Stimulated activated CD4-positive, alpha-beta T cell treated with anti-CD3 and anti-CD28 coated beads, Interleukin-1b, Interleukin-23, amount 100 ng/mL, for 4 hours (primary cell): ENCODE data around the gene COA8.

Experiments used
- DNase-seq, 2 donors: peaks; one replicate each; pipeline ENCODE4 v3.0.0-alpha.2; 2020; ENCODE audit warnings: low read depth in 2 of 2

Gene COA8

DNA sequence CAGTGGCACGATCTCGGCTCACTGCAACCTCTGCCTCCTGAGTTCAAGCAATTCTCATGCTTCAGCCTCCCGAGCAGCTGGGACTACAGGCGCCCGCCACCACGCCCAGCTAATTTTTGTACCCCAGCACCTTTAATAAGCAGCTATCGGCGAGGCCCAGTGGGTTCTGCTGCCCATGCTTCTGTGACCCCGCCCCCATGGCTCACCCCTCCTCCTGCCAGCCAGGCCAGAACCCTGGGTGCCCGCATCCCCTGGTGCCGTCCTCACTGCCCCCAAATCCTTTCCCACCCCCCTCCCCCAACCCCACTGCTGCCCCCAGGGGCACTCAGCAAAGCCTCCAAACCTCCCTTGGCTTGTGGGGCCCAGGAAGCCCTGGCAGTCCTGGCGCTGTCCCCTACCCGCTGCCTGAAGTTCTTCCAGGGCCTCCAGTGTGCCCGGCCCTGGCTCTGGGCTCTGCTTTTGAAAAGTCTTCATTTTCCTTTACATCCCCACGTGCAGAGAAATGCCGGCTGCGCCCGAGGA lies 14.8 kb upstream of the COA8 start:
- DNase-seq, result no peak

DNA sequence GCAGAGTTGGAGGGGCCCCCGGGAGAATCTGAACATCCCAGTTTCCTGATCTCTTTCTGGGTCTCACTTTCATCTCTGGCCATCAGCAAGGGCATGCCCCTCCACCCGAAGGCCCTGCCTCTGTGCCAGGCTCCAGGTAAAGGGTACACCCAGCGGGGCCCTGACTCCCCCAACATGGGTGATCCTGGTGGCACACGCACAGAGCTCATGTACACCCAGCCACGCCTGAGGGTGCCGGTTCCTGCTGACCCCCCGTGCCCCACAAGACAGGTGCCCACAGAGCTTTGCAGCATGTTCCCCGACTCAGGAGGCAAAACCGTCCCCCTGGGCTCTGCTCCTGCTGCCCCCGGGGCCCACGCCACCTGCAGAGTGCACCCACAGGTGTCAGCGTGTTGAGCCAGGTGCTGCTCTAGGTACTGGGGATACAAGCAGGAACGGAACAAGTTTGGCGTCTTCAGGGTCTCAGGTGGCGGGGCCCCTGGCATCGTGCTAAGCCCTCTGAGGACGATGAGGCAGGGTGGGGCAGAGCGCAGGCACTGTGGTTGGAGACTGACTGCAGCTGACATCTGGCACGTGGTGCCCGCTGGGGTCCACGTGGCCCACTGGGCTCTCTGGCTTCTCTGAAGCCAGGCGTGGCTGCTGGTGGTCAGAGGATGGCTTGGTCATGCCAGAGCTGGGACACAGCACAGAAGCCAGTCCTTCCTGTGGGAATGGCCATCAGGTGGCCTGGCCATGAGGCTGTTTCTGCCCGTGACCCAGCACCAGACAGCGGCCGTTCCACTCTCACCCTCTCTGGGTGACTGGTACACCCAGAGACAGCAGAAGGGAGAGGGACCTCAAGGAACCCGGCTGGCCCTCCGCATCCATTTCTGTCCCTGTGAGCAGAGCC lies 14.1 kb upstream of the COA8 start:
- no peak for DNase-seq

DNA sequence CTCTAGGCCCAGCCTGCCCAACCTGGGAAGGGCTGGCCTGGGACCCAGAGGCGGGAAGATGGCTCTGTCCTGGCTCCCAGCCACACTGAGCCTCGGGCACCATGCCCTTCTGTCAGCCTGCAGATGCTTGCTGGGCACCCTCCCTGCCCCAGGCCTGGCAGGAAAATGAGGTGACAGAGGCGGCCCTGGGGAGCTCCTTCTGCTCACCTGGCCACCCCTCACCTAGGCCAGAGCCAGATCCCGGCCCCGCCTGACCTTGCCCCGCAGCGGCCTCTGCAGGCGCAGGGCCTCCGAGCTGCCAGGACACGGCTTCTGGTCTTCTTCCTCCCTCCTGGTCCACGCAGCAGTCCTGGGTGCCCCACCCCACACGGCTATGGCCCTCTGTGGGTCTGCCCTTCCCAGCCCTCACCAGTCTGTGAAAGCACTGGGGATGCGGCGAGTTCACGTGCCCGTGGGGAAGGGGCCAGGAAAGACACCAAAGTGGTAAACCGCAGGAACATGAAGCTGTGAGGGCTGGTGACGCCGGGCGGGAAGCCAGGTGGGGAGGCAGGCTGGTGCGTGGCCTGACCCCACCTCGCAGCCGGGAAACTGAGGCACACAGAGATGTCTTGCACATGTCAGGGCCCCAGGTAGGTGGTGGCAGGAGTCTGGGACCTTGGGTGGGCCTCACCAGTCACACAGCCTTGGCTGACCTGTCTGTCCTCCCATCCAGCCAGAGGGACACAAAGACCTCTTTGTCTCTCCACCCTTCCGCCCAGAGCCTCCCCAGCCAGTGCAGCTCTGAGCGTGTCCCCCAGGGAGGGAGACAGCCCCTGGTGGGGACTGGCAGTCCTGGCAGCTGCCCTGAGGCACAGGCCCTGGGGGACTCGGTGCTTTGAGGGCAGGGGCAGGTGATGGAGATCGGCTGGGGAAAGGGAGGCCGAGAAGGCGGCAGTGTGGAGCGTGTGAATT lies 13.1 kb upstream of the COA8 start:
- DNase-seq, result no peak

DNA sequence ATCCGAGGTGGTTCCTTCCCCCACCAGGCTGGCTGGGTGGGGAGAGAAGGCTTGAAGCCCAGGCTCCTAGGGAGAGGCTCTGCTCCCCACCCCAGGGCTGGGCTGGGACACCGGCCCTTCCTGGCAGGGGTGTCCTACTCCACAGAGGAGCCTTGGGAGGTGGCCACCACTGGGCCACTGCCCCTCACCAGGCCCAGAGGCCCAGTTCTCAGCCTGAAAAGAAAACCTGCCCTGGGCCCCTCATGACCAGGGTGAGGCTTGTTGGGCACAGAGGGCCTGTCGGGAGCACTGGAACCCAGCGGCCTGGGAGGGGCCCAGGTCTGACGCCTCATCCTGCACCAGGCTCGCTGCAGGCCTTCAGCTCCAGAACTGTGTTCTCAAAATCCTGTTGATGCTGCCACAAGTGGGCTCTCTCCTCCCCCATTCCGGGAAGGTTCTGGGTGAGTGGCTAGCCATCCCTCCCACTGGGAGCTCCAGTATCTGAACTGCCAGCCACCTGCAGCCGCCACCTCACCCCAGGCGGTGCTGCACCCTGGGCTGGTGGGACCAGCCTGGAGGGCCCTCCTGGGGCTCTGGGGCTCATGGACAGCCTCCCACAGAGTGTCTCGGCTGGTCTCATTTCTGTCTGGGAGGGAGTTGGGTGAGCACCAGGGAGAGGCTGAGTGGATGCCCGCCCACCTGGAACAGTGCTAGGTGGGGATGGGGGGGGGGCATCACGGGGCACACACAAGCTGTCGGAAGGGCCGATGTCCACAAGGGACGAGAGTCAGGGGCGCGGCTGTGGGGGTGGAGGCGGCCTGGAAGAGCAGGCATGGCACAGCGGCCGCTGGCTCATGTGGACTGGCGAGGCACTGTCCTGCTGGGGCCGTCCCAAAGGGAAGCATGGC lies 12.1 kb upstream of the COA8 start:
- no peak for DNase-seq

DNA sequence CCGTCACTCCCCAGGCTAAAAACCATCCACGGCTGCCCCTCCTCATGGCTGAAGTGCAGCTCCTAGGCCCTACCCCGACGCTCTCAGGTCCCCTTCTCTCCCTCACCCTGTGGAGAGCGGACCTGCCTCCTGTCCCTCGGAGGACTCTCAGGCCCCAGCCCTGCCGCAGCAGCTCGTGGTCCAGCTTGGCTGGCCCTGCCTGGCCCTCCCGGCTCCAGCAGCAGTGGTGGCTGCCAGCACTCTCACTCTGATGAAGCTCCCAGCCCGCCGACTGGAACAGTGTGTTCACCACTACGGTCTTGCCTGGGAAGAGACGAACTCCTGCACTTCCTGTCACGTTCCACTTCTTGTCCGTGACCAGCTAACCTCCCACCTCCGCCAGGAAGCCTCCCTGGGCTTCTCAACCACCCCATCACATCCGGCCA lies 11.4 kb upstream of the COA8 start:
- no peak for DNase-seq

DNA sequence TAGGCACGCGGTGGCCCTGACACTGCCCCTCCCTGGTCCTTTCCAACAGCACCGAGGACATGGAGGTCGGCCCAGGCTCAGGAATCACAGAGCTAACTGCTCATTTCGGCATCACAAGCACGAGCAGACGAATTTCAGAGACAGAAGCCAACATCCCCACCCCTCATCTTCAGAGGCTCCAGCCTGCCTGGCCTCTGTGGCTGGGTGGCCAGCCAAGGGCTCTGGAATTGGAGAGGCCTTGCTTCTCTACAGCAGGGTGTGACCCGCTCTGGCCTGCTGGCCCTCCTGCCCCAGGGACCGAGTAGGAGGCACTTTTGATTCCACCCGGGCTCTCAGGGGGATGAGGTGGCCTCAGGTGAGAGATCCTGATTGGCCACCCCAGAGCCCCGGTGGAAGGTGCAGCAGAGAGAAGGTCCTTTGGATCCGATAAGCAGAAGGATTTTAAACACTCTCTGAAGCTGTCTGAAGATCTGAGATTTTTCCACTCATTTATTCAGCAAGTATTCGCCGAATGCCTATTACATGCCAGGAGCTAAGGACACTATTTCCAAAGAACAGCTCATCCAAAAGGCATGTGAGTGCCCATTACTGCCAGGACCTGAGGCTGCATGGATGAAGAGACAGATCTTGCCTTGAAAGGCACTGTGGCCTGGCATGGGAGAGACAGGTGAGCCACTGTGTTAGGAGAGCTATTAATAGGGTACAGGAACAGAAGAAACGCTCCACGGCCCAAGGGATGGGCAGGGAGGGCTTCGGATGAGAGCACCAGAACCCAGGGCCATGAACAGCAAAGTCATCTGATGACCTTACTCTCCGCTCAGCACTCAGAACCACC lies 10.5 kb upstream of the COA8 start:
- DNase-seq, result no peak

DNA sequence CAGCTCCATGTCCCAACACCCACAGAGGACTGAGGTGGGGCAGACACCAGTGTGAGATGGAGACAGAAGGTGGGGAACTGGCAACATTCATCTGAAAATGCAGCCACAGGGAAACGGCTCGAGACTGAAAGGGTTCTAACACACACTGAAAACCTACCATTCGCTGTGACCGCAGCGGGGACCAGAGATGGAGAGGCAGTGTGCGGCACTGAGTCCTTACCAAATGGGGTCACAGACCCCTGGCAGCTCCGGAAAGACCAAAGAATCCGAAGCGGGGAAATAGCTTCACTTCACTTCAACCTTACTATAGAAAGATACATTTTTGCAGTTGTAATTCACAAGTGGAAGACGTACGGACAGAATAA lies 9.9 kb upstream of the COA8 start:
- DNase-seq, result no peak

DNA sequence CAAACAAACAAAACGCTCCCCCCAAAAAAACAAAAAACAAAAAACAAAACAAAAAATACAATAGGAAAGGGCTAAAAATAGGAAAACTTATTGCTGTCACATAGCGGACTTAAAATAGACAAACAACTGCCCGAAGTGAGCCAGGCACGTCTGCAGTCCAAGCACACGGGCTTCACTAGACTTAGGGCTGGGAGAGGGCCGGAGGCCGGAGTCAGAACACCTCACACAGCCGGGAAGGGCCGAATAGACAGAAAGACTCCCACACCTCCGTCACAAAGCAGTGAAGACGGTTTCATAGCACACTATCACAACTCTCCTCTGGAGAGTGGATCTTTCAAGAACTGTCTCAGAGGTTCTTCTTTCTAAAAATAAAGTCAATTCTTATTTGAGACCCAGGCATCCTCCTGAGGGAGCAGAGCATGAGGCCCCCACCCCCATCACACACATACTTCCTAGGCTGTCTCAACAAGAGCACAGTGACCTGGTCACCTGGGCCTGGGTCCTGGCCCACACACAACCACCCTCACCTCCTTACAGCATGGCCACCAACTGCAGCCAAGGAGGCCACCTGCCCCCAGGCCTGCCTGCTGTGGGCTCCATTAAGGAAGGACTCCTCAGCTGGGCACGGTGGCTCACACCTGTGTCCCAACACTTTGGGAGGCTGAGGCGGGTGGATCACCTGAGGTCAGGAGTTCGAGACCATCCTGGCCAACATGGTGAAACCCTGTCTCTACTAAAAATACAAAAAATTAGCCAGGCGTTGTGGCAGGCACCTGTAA lies 7.0 kb upstream of the COA8 start:
- no peak for DNase-seq

DNA sequence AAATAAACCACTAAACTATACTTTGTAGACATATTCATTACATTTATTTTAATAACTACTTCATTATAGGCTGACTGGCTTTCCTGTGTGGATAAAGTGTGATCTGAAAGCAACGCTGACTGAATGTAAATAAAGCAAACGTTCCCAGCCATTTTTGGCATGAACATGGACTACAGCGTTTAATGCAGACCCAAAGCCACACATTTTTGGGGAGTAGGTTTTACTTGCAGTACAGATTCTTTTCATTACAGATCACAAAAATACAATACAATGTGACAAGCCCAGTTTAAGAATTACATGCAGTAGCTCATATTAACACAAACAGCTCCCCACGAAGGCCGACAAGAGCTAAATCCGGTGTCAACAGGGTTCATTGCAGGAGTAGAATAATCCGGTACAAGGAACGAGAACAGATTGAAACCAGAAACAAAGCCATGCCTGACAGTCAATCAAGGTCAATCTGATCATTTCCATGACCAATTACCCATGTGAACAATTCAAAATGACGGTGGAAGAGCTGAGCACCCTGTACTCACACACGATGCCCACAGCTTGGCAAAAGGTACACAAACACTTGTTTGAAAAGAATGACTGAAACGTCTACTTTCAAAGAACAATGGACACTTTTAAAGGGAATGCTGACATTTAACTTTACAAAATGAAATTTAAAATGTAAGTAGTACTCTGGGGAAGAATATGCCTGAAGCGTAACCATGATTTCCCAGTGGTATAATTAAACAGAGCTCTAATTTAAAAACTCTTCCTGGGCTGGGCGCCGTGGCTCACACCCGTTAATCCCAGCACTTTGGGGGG lies 5.6 kb upstream of the COA8 start:
- no peak for DNase-seq

DNA sequence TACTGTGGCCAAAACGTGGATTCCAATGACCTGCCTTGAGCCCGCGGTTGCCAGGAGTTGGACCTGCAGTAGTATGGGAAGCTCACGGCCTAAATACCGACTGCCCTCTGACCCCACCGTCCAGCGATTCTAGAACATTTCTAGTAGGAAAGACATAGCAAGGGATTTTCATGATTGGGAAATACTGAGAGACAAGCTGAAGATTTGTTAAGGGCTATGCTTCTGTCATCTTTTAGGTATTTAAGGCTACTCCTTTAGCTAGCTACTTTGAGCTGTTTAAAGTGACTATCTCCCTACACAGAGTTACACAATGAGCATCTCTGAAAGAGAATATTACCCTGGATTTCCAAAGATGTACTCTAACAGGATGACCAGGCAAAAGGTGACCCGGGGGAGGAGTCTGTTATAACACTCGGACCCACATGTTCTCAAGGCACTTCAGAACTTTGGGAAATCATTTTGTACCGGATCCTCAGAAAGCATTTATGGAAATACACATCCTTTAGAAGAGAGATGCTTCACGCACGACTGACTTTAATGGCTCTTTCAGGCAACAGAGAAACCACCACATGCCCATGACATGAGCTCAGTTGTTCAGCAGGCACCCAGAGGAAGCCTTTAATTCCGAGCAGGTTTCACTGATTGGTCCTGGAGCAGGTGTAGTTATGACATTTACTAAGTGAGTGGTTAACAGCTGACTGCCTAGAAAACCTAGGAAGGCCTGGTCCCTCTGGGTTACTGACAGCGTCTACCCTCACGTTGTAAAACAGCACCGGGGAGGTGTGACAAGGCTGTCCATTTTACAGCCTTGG lies 4.5 kb upstream of the COA8 start:
- DNase-seq, result no peak

DNA sequence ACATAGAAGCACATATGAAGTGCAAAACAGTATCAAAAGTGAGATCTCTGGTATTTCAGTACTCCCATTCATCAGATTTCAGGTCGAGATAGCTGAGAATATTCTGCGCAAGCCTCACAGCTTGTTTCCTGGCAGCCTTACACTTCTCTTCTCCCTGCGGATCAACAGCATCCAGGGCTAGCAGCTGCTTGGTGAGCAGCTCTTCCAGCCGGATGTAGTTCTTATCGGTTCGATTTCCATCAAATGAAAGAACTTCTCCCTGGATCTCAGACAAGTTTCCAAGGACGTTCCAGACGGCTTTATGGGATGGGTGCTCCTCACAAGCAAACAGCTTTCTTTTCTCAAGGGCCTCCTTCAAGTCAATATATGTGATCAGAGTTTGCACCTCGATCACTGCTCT lies 3.0 kb upstream of the COA8 start:
- no peak for DNase-seq

DNA sequence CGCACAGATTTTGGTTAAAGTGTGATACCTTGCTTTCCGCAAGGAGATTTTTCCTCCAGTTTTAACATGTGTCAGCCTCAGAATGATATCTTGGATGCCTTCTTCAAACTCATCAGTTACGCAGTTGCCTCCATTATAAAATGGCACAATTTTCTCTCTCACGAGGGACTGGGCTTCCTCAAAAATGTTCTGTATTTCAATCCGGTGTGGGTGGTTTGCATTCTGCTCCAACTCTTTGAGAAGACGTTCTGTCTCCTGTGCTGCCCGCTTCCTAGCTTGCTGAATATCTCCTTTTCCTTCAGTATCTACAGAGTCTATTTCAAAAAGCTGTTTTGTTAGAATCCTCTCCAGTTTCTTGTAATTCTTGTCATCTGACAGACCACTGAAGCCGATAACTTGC lies 2.1 kb upstream of the COA8 start:
- no peak for DNase-seq

DNA sequence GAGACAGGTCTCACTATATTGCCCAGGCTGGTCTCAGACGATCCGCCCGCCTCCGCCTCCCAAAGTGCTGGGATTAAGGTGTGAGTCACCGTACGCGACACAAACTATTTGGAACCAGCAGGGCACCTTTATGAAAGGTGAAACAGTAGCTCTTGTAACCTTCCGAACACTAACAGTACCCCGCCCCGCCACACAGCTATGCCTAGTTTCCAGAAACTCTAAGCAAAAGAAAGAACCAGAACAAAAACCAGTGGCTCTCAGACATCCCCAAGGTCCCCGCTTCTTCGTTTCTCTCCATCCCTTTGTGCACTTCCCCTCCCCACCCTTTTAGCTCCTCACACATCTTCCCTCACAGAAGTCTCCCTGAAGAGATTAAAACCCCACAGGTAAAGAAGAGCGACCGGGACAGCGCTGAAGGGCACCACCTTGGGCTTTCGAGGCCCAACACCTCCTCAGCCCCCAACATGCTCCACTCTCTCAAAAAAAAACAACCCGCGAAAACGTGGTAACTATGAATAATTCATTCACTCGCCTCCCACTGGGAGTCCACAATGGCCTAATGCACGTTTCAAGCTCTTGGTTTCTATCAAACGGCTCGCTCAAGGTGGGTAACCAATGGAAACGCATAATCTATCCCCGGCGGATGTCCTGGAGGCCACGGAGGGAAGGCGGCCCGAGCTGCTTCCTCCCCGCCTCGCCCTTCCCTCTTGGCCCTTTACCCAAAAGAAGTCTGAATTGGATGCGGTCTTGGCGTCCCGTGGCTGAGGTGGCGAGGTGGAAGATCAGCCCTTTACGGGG lies 1.2 kb upstream of the COA8 start:
- DNase-seq, result peak in 1 of 2 donors; percentile 15

DNA sequence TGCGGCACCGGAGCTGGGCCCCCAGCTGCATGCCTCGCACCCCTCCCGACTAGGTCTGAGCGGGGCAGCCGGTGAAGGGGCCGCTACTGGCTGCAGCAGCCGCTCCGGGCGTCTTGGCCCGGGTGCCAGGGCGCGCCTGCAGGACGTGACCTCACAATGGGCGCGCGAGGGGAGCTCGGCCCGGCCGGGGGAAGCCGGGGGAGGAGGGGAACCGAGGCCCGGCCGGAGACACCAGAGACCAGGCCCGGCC lies 656 bp upstream of the COA8 start:
- no peak for DNase-seq

DNA sequence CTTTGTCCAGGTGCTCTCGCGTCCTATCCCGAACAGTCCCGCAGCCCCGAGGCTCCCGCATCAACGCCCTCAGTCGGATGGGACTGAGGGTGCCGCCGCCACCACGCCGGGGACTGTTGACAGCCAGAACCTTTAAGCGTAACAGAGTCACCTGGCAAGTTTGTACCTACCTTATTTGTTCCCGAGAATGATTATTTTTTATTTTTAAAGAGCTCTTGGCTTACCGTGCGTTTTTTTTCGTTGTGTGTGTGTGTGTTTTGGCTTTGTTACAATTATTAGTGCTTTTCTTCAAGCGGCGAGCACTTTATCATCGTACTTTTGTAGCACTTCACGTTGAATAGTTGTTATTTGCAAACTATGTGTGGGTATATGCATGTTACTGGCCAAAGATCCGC lies 463 bp downstream of the COA8 start:
- peak in 1 of 2 donors; percentile 12 for DNase-seq

DNA sequence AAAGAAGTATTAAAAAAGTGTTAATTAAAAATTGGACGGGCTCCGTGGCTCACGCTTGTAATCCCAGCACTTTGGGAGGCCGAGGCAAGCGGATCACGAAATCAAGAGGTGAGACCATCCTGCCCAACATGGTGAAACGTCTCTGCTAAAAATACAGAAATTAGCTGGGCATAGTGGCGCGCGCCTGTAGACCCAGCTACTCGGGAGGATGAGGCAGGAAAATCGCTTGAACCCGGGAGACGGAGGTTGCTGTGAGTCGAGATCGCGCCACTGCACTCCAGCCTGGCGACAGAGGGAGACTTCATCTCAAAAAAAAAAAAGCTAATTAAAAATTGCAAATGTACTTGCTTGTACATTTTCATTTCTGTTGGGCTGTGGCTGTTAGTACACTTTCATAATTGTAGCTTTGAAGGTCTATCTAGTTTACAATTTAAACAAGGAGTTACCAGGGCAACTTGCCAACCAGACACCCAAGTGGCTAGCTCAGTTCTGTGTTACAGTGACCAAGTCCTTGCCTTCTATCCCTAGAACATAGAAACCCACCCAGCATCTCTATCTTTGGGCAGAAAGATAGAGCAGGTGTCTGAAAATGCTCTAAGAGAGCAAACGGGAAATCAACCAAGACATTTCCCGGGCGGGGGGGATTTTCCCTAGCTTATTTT lies 1.2 kb downstream of the COA8 start:
- DNase-seq, result no peak

DNA sequence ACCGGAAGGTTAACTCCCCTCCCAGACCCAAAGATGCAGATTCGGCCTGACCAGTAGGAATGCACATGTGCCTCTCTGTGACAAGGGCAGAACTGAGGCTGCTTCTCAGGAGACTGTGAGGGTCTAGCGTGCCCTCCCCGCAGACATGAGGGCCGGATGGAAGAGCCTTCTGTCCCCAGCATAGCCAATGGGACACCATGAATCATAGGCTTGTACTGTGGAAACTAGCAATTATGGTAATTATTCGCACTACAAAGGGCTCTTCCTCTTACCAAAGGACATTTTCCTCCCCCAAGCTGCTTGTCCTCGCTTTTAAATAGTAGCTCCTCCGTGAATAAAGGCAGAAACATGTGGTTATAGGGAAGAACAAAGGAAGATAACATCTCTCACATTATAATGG lies 6.2 kb downstream of the COA8 start:
- no peak for DNase-seq
